Kidney (tissue), 14 donors: ENCODE data around the gene COL28A1. TPM values are rescaled to one million over a fixed set of nuclear protein-coding genes. Genes with fewer than 3 reads are reported as not detected.

ENCODE experiments used
- DNase-seq, 5 donors: peaks; one replicate each; pipeline ENCODE4 v3.0.0-alpha.2; 2013 to 2020
- FAIRE-seq: peaks from 2 replicates; lab custom pipeline; 2012; peaks lifted over from hg19 to GRCh38; lab: Jason Lieb, UNC
- H3K27ac ChIP-seq, 2 donors: one replicate each; pipeline ENCODE4 v1.7.0; 2013; ENCODE audit warnings: low read depth in 2 of 2, low read length in 2 of 2, inconsistent platforms in 1 of 2
- H3K27me3 ChIP-seq: one replicate; pipeline ENCODE4 v1.7.1; 2013; ENCODE audit warnings: low read length, inconsistent platforms; ENCODE audit not compliant: control insufficient read depth, insufficient read depth
- H3K36me3 ChIP-seq, 3 donors: one replicate each; pipeline versions ENCODE4 v1.7.0 to v1.7.1; 2013; ENCODE audit warnings: low read length in 3 of 3, control low read depth in 1 of 3, inconsistent platforms in 1 of 3; ENCODE audit not compliant: insufficient read depth in 3 of 3, control insufficient read depth in 2 of 3
- H3K4me1 ChIP-seq, 3 donors: one replicate each; pipeline versions ENCODE4 v1.7.0 to v1.7.1; 2013; ENCODE audit warnings: low read length in 3 of 3, inconsistent platforms in 1 of 3, low read depth in 1 of 3; ENCODE audit not compliant: control insufficient read depth in 2 of 3, insufficient read depth in 2 of 3
- H3K4me3 ChIP-seq, 3 donors: one replicate each; pipeline versions ENCODE4 v1.7.0 to v1.8.1; 2013; ENCODE audit warnings: low read length in 3 of 3, control low read depth in 1 of 3, inconsistent platforms in 1 of 3
- H3K9ac ChIP-seq, 3 donors: one replicate each; pipeline versions ENCODE4 v1.7.0 to v1.7.1; 2013; ENCODE audit warnings: low read length in 3 of 3, control low read depth in 1 of 3, inconsistent platforms in 1 of 3
- H3K9me3 ChIP-seq, 3 donors: one replicate each; pipeline versions ENCODE4 v1.7.0 to v1.7.1; 2013; ENCODE audit warnings: low read length in 3 of 3, control low read depth in 1 of 3, inconsistent platforms in 1 of 3; ENCODE audit not compliant: control insufficient read depth in 2 of 3, insufficient read depth in 1 of 3
- intact Hi-C: fragments of 100-400 bp; cut with DNase I; formaldehyde crosslinking; loops from one replicate; pipeline ENCODE4 v1.11.1; 2022
- polyA plus RNA-seq: library from polyadenylated mRNA; stranded (reverse); fragments of 350-450 nt; fragmentation: Illumina TruSeq; extraction: RNeasy Lipid Tissue Mini Kit (QIAGEN cat#74804); gene quantifications from one replicate; pipeline ENCODE4 v1.2.3, GENCODE V29; 2014; ENCODE audit warnings: low read depth, low replicate concordance; ENCODE audit not compliant: insufficient read depth
- total RNA-seq: library from RNA; stranded (reverse); fragmentation: NEBNext Ultra II Directional; extraction: Animal tissue kit (Norgen Biotek cat#: 25700); gene quantifications from one replicate; pipeline ENCODE4 v1.2.1, GENCODE V29; 2021
- TF ChIP-seq, protein P1 (sequence below): IDR thresholded peaks from 3 replicates; pipeline ENCODE4 v1.5.1; 2012; ENCODE audit warnings: mild to moderate bottlenecking, moderate library complexity, borderline replicate concordance; ENCODE audit not compliant: insufficient read depth; ENCODE audit errors: extremely low read depth
- donor health status: control.
- donor health status: control.
- donor health status: control.
- donor health status: control.
- donor health status: control.
- donor health status: DM: yes; HTN: yes; CAD: no.
- donor health status: Normal renal cell carcinoma (clear cell type).

Gene COL28A1
- total and polyA plus RNA-seq, 2 donors from 2014 or later: 2.7 to 5.8 TPM

DNA sequence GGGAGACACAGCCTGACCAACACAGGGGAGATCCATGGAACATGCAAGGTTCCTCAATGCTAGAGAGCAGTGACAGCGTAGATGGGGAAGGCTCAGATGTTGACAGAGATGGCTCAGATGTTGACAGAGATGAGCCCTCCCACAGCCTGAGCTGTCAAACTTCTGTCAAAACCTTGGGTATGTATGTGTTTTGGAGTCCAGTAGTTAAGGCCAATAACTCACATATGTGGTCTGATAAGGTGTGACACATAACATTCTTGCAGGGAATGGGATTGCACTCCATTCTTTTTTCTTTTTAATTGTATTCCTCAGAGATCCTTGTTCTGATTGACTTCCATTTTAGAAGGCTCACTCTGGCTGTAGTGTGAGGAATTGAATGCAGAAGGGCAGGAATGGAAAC is 217.1 kb downstream of the COL28A1 start:
- DNase-seq (no peak), FAIRE-seq (no peak)
- Histone ChIP-seq H3K27me3 (no peaks in the 10 kb centered on the region), H3K27ac (no peak overlapping the region), H3K4me3 (no peak overlapping the region), H3K9ac (no peak overlapping the region), H3K36me3 (no peaks in the 10 kb centered on the region), H3K4me1 (peaks cover 0 to 17% (median 0%) of the 10 kb centered on the region in 3 donors), H3K9me3 (no peaks in the 10 kb centered on the region)
- intact Hi-C loops: no loop called here
- TF ChIP-seq, protein P1, sequence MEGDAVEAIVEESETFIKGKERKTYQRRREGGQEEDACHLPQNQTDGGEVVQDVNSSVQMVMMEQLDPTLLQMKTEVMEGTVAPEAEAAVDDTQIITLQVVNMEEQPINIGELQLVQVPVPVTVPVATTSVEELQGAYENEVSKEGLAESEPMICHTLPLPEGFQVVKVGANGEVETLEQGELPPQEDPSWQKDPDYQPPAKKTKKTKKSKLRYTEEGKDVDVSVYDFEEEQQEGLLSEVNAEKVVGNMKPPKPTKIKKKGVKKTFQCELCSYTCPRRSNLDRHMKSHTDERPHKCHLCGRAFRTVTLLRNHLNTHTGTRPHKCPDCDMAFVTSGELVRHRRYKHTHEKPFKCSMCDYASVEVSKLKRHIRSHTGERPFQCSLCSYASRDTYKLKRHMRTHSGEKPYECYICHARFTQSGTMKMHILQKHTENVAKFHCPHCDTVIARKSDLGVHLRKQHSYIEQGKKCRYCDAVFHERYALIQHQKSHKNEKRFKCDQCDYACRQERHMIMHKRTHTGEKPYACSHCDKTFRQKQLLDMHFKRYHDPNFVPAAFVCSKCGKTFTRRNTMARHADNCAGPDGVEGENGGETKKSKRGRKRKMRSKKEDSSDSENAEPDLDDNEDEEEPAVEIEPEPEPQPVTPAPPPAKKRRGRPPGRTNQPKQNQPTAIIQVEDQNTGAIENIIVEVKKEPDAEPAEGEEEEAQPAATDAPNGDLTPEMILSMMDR: no peak

DNA sequence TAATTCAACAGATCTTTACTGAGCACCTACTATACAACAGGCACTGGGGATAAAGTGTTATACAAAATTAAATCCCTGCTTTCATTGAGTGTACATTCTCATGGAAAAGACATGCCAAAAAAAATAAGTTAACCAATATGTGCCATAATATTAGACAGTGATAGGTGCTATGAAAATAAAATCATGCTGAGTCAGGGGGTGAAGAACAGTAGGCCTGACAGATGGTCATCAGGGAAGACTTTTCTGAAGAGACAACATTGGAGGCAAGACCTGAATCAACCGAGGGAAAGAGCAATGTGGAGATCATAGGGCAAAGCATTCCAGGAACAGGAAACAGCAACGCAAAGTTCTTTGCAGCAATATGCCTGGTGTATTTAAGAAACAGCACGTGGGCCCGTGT is 217.8 kb downstream of the COL28A1 start:
- no peak for DNase-seq
- no peak overlapping the region for H3K9ac ChIP-seq
- peaks cover 0 to 14% (median 0%) of the 10 kb centered on the region in 3 donors for H3K4me1 ChIP-seq
- H3K27ac ChIP-seq: no peak overlapping the region
- no peak for FAIRE-seq
- no peaks in the 10 kb centered on the region for H3K9me3 ChIP-seq
- H3K4me3 ChIP-seq: no peak overlapping the region
- no peaks in the 10 kb centered on the region for H3K36me3 ChIP-seq
- no peaks in the 10 kb centered on the region for H3K27me3 ChIP-seq
- intact Hi-C loops: no loop called here
- TF ChIP-seq, protein P1: no peak

DNA sequence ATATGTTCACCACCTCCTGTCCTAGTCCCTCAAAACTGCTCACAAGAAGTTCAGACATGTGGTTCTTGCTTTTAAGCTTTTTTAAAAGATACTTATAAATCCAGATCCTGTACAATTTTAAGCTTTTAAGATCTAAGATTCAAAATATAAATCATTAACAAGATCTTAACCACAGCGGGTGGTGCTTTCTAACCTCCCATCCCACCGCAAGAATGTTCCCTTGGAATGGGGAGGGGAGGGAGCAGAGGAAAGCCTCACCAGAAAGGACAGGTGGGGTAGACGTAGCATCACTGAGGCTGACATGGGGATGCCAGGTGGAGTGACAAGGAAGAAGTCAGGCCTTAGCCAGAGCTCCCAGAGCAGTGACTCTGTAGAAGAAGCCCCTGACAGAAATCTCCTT is 219.8 kb downstream of the COL28A1 start:
- intact Hi-C loops: no loop called here
- H3K4me1 ChIP-seq: peaks cover 0 to 3% (median 0%) of the 10 kb centered on the region in 3 donors
- TF ChIP-seq, protein P1: no peak
- no peak overlapping the region for H3K9ac ChIP-seq
- H3K27me3 ChIP-seq: no peaks in the 10 kb centered on the region
- no peak for FAIRE-seq
- no peak overlapping the region for H3K4me3 ChIP-seq
- H3K36me3 ChIP-seq: no peaks in the 10 kb centered on the region
- no peak overlapping the region for H3K27ac ChIP-seq
- DNase-seq: no peak
- H3K9me3 ChIP-seq: no peaks in the 10 kb centered on the region

DNA sequence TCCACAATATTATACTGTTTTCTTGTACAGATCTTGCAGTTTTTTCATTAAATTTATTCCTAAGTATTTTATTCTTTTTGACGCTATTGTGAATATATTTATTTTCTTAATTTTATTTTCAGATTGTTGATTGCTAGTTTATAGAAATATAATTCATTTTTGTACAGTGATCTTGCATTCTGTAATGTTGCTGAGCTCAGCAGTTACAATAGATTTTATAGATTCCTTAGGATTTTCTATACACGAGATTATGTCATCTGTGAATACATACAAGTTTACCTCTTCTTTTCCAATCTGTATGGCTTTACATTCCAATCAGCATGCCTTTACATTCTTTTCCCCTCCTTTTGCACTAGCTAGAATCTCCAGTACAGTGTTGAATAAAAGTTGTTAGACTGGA is 223.3 kb downstream of the COL28A1 start:
- Histone ChIP-seq H3K4me3 (no peak overlapping the region), H3K9me3 (no peaks in the 10 kb centered on the region), H3K36me3 (no peaks in the 10 kb centered on the region), H3K9ac (no peak overlapping the region), H3K27me3 (no peaks in the 10 kb centered on the region), H3K27ac (no peak overlapping the region), H3K4me1 (no peaks in the 10 kb centered on the region)
- no peak for DNase-seq
- intact Hi-C loops: no loop called here
- FAIRE-seq: no peak
- TF ChIP-seq, protein P1: no peak
